Mammary microvascular endothelial cell (primary cell): ENCODE data around the gene BAAT. TPM values are rescaled to one million over a fixed set of nuclear protein-coding genes. Genes with fewer than 3 reads are reported as not detected.

Source experiments
- total RNA-seq: library from RNA; depleted of rRNA; stranded (reverse); fragments of >200 nt; gene quantifications from 2 replicates; pipeline ENCODE4 v1.2.3, GENCODE V29; 2015

Gene BAAT
- not detected in 2 replicates for total RNA-seq

DNA sequence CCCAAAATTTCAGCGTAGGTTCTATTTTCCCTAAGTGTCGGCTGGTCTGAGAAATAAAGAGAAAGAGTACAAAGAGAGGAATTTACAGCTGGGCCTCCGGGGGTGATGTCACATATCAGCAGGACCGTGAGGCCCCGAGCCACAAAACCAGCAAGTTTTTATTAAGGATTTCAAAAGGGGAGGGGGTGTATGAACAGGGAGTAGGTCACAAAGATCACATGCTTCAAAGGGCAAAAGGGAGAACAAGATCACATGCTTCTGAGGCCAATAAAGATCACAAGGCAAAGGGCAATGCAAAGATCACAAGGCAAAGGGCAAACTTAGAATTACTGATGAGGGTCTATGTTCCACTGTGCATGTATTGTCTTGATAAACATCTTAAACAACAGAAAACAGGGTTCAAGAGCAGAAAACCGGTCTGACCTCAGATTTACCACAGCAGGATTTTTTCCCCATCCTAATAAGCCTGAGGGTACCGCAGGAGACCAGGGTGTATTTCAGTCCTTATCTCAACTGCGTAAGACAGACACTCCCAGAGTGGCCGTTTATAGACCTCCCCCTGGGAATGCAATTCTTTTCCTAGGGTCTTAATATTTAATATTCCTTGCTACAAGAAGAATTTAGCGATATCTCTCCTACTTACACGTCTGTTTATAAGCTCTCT, at the start of gene BAAT:
Gene BAAT, minus strand, starts transcription at position 134 of the 664 bp plus-strand sequence. CDS start 13,602 bp downstream, outside the sequence.

DNA sequence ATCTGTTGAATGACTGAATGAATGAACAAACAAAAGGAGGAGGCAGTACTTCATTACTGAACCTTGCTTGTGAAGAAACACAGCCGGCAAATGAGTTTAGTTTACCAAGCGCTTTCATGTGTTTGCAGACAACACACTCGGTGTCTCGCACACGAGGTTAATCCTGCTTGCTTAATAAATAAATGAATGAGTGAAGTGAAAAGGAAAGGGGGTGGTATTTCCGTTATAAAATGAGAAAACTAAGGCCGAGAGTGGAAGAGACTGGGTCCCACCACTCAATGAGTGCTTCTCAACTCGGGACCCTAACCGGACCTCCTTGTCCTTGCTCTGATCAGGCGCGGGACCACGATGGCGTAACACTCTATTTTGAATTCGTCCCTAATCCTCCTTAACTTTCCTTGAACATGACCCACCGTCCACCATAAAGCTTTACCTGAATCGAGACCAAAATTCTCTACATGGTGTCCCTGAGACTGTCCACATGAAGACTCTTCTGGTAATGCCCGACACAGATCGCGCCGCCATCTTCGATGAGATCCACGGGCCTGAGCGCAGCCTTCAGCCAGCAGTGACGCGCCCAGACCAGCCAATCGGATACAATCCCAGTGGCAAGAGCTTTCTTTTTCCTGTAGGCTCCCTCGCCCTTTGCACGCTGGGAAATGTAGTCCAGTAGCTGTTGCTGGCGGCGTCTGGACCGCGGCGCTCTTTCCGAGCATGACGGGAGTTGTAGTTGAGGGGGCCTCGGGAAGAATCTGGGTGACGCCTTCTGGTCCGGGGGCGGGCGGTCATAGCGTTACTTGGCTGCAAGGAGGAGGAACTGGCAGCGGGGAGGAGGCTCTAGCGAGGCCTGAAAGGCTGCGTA, 13.5 kb upstream of the BAAT start, which contains the start of the genes MRPL50 and ZNF189:
Gene MRPL50, minus strand, starts transcription at position 551 of the 862 bp plus-strand sequence. Its CDS starts 26 bp downstream, at position 525.
Gene ZNF189, plus strand, starts transcription at position 784 of the 862 bp plus-strand sequence. CDS start 306 bp downstream, outside the sequence.

Other genes with a start within 250 kb of the BAAT start
- gene MRPL50, start 13.6 kb upstream of the BAAT start, total RNA-seq = 9.9 and 10.1 TPM in 2 replicates
- gene ZNF189, start 13.8 kb upstream of the BAAT start, total RNA-seq = 9.4 and 11.7 TPM in 2 replicates
- gene ALDOB, start 50.8 kb upstream of the BAAT start, total RNA-seq = not detected in 2 replicates
- gene RNF20, start 148.8 kb upstream of the BAAT start, total RNA-seq = 17.4 and 18.7 TPM in 2 replicates
- gene PPP3R2, start 210.0 kb upstream of the BAAT start, total RNA-seq = not detected in 2 replicates